NCI-H1092 treated with DMSO at 0.1 percent for 48 hours (cell line): Measurements from ENCODE around the gene MAPK11.

Experiments used
- DNase-seq: peaks from one replicate; lab custom pipeline; 2025; lab: John Stamatoyannopoulos, UW

The MAPK11 gene

GRCh38 chr22:50269970-50270665 is at the start of gene MAPK11:
Gene MAPK11, minus strand, starts transcription at chr22:50270380. Its CDS starts 88 bp downstream, at chr22:50270292.
- no peak for DNase-seq

DNA sequence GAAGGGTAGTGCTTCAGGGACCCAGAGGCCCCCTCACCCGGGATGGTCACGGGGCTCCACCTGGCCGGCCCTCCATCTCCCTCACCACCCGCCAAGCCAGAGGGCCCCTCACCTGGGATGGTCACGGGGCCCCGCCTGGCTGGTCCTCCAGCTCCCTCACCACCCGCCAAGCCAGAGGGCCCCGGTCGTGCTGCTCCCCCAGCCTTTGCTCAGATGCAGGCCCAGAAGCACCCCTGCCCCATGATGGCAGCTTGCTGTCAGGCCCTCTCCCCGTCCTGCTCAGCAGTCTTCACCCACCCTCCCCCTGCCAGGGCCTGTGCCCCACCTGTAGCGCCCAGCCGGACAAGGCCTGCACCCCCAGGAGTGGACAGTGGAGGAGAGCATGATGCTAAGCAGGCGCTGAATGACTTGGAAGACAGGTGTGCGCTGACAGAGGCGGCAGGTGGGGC is 49.3 kb upstream of the MAPK11 start:
- no peak for DNase-seq

DNA sequence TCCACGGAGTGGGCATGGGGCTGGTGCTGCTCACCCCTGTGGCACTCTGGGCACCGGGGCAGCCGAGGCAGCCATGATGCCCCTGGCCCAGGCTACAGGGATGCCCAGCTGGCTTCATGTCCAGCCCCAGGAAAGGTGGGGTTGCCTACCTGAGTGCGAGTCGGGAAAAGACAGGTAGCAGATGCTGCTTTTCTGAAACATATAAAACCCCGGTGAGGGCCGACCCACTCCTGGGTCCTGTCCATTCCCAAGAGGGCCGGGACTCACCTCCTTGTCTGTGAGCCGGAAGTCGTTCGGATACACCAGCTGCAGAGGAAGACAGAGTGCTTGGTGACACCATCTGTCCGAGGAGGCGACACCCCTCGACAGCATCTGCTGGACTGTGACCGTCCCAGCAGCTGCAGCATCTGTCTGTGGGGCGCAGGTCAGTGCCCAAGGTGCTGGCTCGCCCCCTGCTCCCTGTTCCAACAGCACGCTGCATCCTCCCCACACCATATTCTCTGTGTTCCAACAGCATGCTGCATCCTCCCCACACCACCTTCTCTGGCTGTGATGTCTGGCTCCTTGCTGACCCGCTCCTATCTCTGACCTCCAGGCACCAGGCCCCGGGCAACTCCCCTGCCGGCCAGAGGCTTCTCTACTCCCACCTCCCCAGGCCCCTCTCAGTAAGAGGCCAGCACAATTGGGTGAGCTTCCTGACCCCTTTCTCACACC is 48.7 kb upstream of the MAPK11 start:
- no peak for DNase-seq

DNA sequence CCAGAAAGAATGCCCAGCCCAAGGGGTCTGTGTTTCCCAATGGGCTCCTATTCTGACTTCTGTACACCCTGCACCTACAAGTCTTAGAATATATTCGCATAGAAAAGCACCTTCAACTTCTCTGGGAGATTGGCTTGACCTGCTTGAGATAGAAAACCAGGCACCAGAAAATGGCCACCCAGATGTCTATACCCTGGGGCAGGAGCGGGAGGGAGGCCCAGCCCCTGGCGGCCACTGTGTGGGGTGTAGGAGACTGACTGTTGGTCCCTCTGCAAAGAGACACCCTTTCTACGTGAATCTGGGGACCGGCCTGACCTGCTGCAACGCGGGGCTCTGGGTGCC is 48.1 kb upstream of the MAPK11 start:
- no peak for DNase-seq

DNA sequence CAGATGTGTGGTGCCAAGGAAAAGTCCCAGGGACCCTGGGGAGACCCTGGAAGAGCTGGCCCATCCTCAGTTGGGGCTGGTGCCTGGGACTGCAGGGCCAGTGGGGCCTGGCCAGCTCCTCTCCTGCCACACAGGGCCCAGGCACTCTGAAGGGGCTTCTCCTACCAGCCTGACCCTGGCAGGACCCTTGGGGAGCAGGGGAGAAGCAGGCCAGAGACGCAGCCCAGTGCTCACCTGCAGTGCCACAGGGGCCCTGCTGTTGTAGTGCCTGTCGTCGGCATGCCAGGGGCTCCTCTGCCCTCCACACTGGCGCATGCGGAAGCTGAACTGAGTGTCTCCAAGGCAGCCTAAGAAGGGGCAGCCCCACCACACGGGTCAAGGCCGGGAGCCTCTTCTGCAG is 47.5 kb upstream of the MAPK11 start:
- no peak for DNase-seq

DNA sequence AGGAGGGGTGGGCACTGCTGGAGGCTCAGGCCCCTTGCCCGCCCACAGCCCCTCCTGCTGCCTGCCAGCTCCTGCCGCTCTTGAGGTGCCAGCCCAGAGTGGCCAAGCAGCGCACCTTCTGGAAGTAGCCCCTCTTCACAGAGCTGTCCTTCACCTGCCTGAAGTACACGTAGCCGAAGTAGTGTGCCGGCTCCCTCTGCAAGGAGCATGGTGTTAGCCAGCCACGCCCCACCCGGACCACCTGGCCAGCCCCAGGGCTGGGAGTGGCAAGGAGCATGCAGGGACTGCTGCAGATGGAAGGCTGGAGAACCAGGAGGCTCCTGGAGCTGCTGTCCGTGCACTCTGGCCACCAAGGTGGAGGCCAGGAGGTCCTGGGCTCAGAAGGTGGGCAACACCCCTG is 47.0 kb upstream of the MAPK11 start:
- DNase-seq, result no peak

- DNase-seq, result no peak
These were observed 46.2 kb upstream of the MAPK11 start for GRCh38 chr22:50316114-50317065.

DNA sequence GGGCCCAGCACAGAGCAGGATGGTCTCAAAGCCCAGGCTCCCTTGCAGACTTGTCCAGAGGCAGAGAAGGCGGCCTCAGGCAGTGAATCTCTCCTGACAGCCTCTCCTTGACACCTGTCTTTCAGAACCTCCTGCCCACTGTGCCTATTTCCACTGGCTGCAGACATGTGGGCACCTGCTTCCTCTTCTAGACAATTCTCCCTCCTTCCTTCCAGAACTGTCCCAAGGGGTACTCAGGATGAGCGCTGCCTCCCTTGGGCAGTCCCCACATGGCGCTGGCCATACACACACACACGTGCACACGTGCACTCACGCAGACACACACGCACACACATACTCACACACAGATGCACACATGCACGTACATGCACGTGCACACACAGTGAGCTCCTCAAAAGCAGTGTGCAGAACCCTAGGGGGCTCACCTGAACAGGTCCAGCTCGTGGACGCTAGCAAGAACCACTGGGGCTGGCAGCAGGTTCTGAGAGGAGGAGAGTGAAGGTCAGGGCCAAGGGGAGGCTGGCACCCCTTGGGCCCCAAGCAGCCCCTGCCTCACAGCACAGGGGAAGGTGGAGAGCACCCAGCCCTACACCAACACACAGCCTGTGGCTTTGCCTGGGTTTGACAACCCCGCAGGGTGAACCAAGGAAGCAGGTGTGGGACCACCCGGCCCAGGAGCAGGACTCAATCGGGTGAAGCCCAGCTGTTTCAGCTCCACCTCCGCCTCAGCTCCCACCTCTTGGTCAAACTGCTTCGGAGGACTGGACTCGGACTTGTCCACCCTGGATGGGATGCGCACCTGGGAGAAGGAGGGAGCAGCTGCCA is 45.3 kb upstream of the MAPK11 start:
- no peak for DNase-seq

DNA sequence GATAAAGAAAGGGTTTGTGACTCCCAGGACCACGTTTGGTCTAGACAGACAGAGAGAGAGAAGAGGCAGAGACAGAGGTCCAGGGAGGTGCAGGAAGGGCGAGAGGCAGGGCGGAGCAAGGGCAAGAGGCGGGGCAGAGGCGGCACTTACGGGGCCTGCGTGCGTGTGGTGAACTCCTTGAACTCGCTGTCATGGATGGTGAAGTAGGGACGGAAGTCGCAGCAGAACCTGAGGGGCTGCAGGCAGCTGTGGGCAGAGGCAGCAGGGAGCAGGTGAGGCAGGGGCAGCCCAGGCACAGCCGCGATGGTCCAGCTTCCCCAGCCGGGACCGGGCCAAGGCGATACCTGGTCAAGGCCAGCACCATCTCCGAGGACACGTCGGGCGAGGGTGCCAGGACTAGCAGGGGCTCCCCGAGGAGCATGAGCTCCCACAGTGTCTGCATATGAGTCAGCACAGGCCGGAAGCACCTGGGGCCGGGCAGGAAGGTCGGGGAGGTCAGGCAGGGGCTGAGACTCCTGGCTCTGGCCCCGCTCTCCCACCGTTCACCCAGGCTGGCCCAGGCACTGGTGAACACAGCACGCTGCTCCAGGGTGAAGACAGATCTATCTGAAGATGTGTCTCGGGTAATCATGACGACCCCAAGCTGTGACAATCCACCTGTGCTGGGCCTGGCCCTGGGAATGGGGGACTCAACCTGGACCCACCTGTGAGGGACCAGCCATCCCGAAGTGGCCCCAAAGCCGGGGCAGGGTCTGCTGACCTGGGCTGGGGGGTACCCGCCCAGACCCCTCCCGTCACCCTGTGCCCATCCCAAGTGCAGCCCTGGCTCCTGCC is 44.5 kb upstream of the MAPK11 start:
- no peak for DNase-seq

- DNase-seq, result no peak
These were observed 43.9 kb upstream of the MAPK11 start for GRCh38 chr22:50314081-50314454.

- DNase-seq, result no peak
These were observed 43.4 kb upstream of the MAPK11 start for GRCh38 chr22:50313600-50313999.

GRCh38 chr22:50313021-50313420 is 42.8 kb upstream of the MAPK11 start:
- no peak for DNase-seq

- no peak for DNase-seq
These were observed 42.2 kb upstream of the MAPK11 start for GRCh38 chr22:50312371-50312770.

DNA sequence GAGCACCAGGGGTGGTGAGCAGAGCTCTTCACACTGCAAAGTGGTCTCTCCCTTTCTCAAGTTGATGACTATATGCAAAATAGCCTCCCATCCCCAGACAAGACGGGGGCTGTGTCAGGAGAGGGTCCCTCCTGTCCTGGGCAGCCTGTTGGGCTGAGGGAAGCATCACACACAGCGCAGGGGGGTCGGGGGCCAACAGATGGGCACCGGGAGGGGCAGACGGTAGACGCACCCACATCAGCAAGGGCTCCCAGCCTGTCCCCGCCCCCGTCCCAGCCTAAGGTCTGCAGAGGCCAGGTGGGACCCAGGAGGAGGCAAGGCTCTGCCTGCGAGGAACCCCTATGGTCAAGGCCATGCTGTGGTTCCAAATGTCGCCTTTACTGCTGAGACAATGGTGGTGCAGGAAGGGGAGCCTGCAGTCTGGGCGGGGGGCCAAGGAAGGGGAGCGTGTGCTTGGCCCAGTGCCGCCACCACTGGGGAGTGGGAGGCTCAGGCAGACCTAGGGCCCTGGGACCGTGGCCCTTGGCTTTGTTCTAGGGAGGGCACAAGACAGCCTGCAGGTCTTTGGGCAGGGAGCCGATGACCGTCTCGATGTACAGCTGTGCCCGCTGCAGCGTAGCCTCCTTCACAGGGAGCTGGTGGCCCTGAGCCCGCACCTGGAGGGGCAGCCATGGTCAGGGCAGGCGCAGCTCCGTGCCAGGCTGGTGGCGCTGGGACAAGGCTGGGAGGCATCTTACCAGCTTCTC is 41.6 kb upstream of the MAPK11 start:
- DNase-seq, result no peak

DNA sequence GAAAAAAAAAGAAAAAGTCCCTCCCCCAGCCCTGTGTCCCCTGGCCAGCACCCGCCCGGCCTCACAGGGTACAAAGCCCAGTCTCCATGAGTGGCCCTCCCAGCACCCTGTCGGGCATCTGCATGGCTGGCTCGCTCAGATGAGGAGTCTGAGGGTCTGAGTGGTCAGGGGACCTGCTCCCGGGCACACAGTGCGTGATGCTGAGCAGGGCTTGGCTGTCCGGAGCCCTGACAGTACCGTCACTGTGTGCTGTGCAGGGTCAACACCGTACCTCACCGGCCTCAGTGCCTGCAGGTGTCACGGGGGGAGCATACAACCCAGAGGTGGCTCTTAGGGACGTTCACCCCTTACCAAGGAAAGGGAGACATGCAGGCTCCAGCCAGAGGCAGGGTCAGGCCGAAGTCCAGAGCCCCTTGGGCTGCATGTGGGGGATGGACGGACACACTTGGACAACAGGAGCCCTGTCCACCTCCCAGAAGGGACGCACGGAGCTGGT is 40.8 kb upstream of the MAPK11 start:
- no peak for DNase-seq

GRCh38 chr22:50310031-50310722 is 40.0 kb upstream of the MAPK11 start:
- no peak for DNase-seq

GRCh38 chr22:50309601-50309991 is 39.4 kb upstream of the MAPK11 start:
- no peak for DNase-seq

GRCh38 chr22:50308986-50309600 is 38.9 kb upstream of the MAPK11 start:
- DNase-seq, result no peak

GRCh38 chr22:50308597-50308935 is 38.4 kb upstream of the MAPK11 start:
- no peak for DNase-seq
